HepG2 (cell line): Measurements from ENCODE around the gene PRR14. TPM values are rescaled to one million over a fixed set of nuclear protein-coding genes. Genes with fewer than 3 reads are reported as not detected.
A peak's percentile ranks its signal among the peaks of the same experiment; 100 is the strongest.

ENCODE experiments used
- ARID2 ChIP-seq: sonication (generic); formaldehyde crosslinking; IDR thresholded peaks from 2 replicates; pipeline ENCODE4 v1.8.1; 2022; ENCODE audit warnings: mild to moderate bottlenecking, missing genetic modification reagents, borderline replicate concordance
- CHD2 ChIP-seq: IDR thresholded peaks from 2 replicates; pipeline ENCODE4 v1.6.1; 2011; ENCODE audit warnings: low read depth, low read length, improper control_type of control experiment
- GPN1 ChIP-seq: sonication (generic); formaldehyde crosslinking; IDR thresholded peaks from 2 replicates; pipeline ENCODE4 v1.5.1; 2020; ENCODE audit warnings: missing genetic modification reagents, borderline replicate concordance
- IRF2 ChIP-seq: IDR thresholded peaks from 2 replicates; pipeline ENCODE4 v1.6.1; 2018; ENCODE audit warnings: missing genetic modification reagents, missing compliant biosample characterization
- MAFG ChIP-seq: sonication (generic); formaldehyde crosslinking; IDR thresholded peaks from 2 replicates; pipeline ENCODE4 v1.5.1; 2020; ENCODE audit warnings: mild to moderate bottlenecking, missing genetic modification reagents
- MBD4 ChIP-seq: IDR thresholded peaks from 2 replicates; pipeline ENCODE4 v1.6.1; 2012; ENCODE audit warnings: low read length, inconsistent platforms, borderline replicate concordance
- NONO ChIP-seq, 2 experiments: fragments of 450-650 bp in 1 of 2; sonication (generic) in 1 of 2; formaldehyde crosslinking in 1 of 2; IDR thresholded peaks in 1 of 2; conservative IDR thresholded peaks in 1 of 2; 2 replicates each; pipeline versions ENCODE4 v1.6.1 to v1.8.0; 2017 to 2022; ENCODE audit warnings: mild to moderate bottlenecking in 1 of 2, missing genetic modification reagents in 1 of 2, moderate library complexity in 1 of 2
- PCBP1 ChIP-seq: fragments of 200-400 bp; formaldehyde crosslinking; IDR thresholded peaks from 2 replicates; pipeline ENCODE4 v1.6.1; 2017; ENCODE audit warnings: mild to moderate bottlenecking, low read depth, low read length, borderline replicate concordance
- SP1 ChIP-seq, 2 experiments: fragments of 450-650 bp in 1 of 2; sonication (generic) in 1 of 2; formaldehyde crosslinking in 1 of 2; IDR thresholded peaks; 2 replicates each; pipeline versions ENCODE4 v1.4.0 to v1.6.1; 2016 to 2020; ENCODE audit warnings: missing genetic modification reagents in 1 of 2
- TOPORS ChIP-seq: sonication (generic); formaldehyde crosslinking; IDR thresholded peaks from 2 replicates; pipeline ENCODE4 v1.8.0; 2023; ENCODE audit warnings: mild to moderate bottlenecking, missing genetic modification reagents
- ZBTB40 ChIP-seq, 2 experiments: fragments of 450-650 bp in 1 of 2; sonication (generic) in 1 of 2; formaldehyde crosslinking in 1 of 2; IDR thresholded peaks; 2 replicates each; pipeline versions ENCODE4 v1.6.1 to v1.8.0; 2016 to 2022; ENCODE audit warnings: antibody characterized with exemption in 1 of 2, mild to moderate bottlenecking in 1 of 2, missing genetic modification reagents in 1 of 2
- ZC3H4 ChIP-seq: sonication (generic); formaldehyde crosslinking; IDR thresholded peaks from 2 replicates; pipeline ENCODE4 v1.4.0; 2020; ENCODE audit warnings: missing genetic modification reagents, borderline replicate concordance
- ZFX ChIP-seq: sonication (generic); formaldehyde crosslinking; IDR thresholded peaks from 2 replicates; pipeline ENCODE4 v1.4.0; 2020; ENCODE audit warnings: mild to moderate bottlenecking, low read depth, missing genetic modification reagents, moderate library complexity
- ZNF264 ChIP-seq: sonication (generic); formaldehyde crosslinking; IDR thresholded peaks from 2 replicates; pipeline ENCODE4 v1.4.0; 2020; ENCODE audit warnings: missing genetic modification reagents
- ZNF530 ChIP-seq: sonication (generic); formaldehyde crosslinking; IDR thresholded peaks from 2 replicates; pipeline ENCODE4 v1.5.0; 2020; ENCODE audit warnings: low read depth, mild to moderate bottlenecking, missing genetic modification reagents
- ZNF709 ChIP-seq: sonication (generic); formaldehyde crosslinking; IDR thresholded peaks from 2 replicates; pipeline ENCODE4 v1.5.0; 2020; ENCODE audit warnings: mild to moderate bottlenecking, missing genetic modification reagents
- ZNF720 ChIP-seq: sonication (generic); formaldehyde crosslinking; IDR thresholded peaks from 2 replicates; pipeline ENCODE4 v1.4.0; 2020; ENCODE audit warnings: missing genetic modification reagents
- polyA plus RNA-seq, 8 experiments: library from polyadenylated mRNA; depleted of rRNA in 3 of 8; stranded (reverse) in 7 of 8; unstranded in 1 of 8; fragments of >200 nt; fragmentation: Illumina TruSeq in 4 of 8; extraction: Trizol in 4 of 8; gene quantifications; 2 replicates each; pipeline versions ENCODE4 v1.2.1 to v1.2.3, GENCODE V29; 2011 to 2016; ENCODE audit warnings: low read depth in 4 of 8, missing spikeins in 1 of 8, mixed read lengths in 1 of 8; ENCODE audit not compliant: insufficient read depth in 1 of 8
- total RNA-seq, 5 experiments: library from RNA; depleted of rRNA; stranded (reverse); fragments of >200 nt; fragmentation: Illumina TruSeq; extraction: Trizol; gene quantifications; 2 replicates each; pipeline ENCODE4 v1.2.3, GENCODE V29; 2016; ENCODE audit warnings: low read depth in 1 of 5

The PRR14 gene
- total and polyA plus RNA-seq, 2 of the 13 experiments (the other 11 are each of a cell fraction or from before 2014, with no cell fraction given): 8.4 to 11.0 TPM

GRCh38 chr16:30650369-30651123, at the start of gene PRR14 (continued):
- peak; percentile 13; the same call in 1 of the 2 replicates for TF ChIP-seq ZNF264 (CRISPR knock-in tag)
- no peak for TF ChIP-seq ZNF530
- no peak for TF ChIP-seq ZNF720 (CRISPR knock-in tag)
- no peak for TF ChIP-seq GPN1 (CRISPR knock-in tag)
- TF ChIP-seq NONO (IDR thresholded peaks at IDR 0.05): no peak
- peak; percentile 93 for TF ChIP-seq NONO (CRISPR knock-in tag; conservative IDR thresholded peaks at IDR 0.05)
- TF ChIP-seq ZC3H4: no peak; the same call in 1 of the 2 replicates
- TF ChIP-seq ZNF709: peak; percentile 85; the same call in 1 of the 2 replicates
- 0 out of 2 replicates have a peak, but pooled peaks have one; percentile 66 for TF ChIP-seq TOPORS (CRISPR knock-in tag)
- peak; percentile 92 for TF ChIP-seq PCBP1
- TF ChIP-seq ZBTB40 (IDR thresholded peaks at IDR 0.05): no peak
- TF ChIP-seq ZBTB40 (CRISPR knock-in tag; IDR thresholded peaks at IDR 0.05): no peak
- no peak for TF ChIP-seq MAFG (CRISPR knock-in tag)
- TF ChIP-seq CHD2: peak; percentile 69
- TF ChIP-seq ZFX (CRISPR knock-in tag): peak; percentile 65
- peak; percentile 86; the same call in 1 of the 2 replicates for TF ChIP-seq ARID2 (CRISPR knock-in tag)
- TF ChIP-seq IRF2: peak; percentile 87
- TF ChIP-seq SP1 (IDR thresholded peaks at IDR 0.05): no peak
- TF ChIP-seq SP1 (CRISPR knock-in tag; IDR thresholded peaks at IDR 0.05): peak; percentile 49
- TF ChIP-seq MBD4: no peak
